Measurements from ENCODE around the gene MACF1.

Gene MACF1

GRCh38 chr1:39420493-39420892 is 216.0 kb downstream of the MACF1 start:
- DNase-seq (ENCODE audit: low spot score) = no peak
- Histone ChIP-seq H3K27ac (no peak overlapping the region), H3K4me3 (no peak overlapping the region)
- TF ChIP-seq CTCF (IDR thresholded peaks at IDR 0.05) = no peak

- no peak overlapping the region for H3K4me3 ChIP-seq
Measured at GRCh38 chr1:39422614-39423013, 218.1 kb downstream of the MACF1 start.

GRCh38 chr1:39425151-39425550 is 220.7 kb downstream of the MACF1 start:
- H3K4me3 ChIP-seq = no peak overlapping the region
- no peak for TF ChIP-seq CTCF (IDR thresholded peaks at IDR 0.05)
- DNase-seq (ENCODE audit: low spot score) = no peak
- H3K27ac ChIP-seq = no peak overlapping the region

More at GRCh38 chr1:39422614-39423013, 218.1 kb downstream of the MACF1 start:
- no peak for DNase-seq (ENCODE audit: low spot score)
- TF ChIP-seq CTCF (IDR thresholded peaks at IDR 0.05) = no peak
- no peak overlapping the region for H3K27ac ChIP-seq

- no peak overlapping the region for H3K4me3 ChIP-seq
- TF ChIP-seq CTCF (IDR thresholded peaks at IDR 0.05) = no peak
- DNase-seq (ENCODE audit: low spot score) = no peak
- no peak overlapping the region for H3K27ac ChIP-seq
Measured at GRCh38 chr1:39425634-39426033, 221.1 kb downstream of the MACF1 start.

- peak overlapping the region in 1 of 2 donors; percentile 7 for H3K27ac ChIP-seq
- TF ChIP-seq CTCF (IDR thresholded peaks at IDR 0.05) = no peak
- no peak overlapping the region for H3K4me3 ChIP-seq
- DNase-seq (ENCODE audit: low spot score) = no peak
Measured at GRCh38 chr1:39426346-39426745, 221.9 kb downstream of the MACF1 start.

- H3K27ac ChIP-seq = peak overlapping the region; percentile 0 to 32
- no peak for DNase-seq (ENCODE audit: low spot score)
- TF ChIP-seq CTCF (IDR thresholded peaks at IDR 0.05) = no peak
- no peak overlapping the region for H3K4me3 ChIP-seq
Measured at GRCh38 chr1:39427374-39427773, 222.9 kb downstream of the MACF1 start.

- peak overlapping the region in 1 of 2 donors; percentile 37 for H3K27ac ChIP-seq
- TF ChIP-seq CTCF (IDR thresholded peaks at IDR 0.05) = no peak
- no peak for DNase-seq (ENCODE audit: low spot score)
- no peak overlapping the region for H3K4me3 ChIP-seq
Measured at GRCh38 chr1:39427912-39428311, 223.4 kb downstream of the MACF1 start.
